ENCODE measurements around the gene ZNF664. TPM values are rescaled to one million over a fixed set of nuclear protein-coding genes. Genes with fewer than 3 reads are reported as not detected.
A peak's percentile ranks its signal among the peaks of the same experiment; 100 is the strongest.

ZNF664 gene
- total and polyA plus RNA-seq, 9 of the 15 experiments (the other 6 are each of a cell fraction or from before 2014, with no cell fraction given), result 3.3 to 101 (median 63.6) TPM

GRCh38 chr12:123983822-123984485, 10.9 kb downstream of the ZNF664 start:
- Histone ChIP-seq H3K4me2 (ENCODE audit: insufficient read depth, low read length) (no peak overlapping the region), H3K9ac (ENCODE audit: insufficient read depth in 1 of 2, low read depth in 2 of 2, low read length in 2 of 2) (no peak overlapping the region), H3K27me3 (ENCODE audit: control insufficient read depth in 2 of 2, insufficient read depth in 2 of 2, low read length in 2 of 2) (no peaks in the 10 kb centered on the region), H3K9me1 (ENCODE audit: control insufficient read depth, insufficient read depth, low read length) (no peaks in the 10 kb centered on the region), H3K4me3 (no peak overlapping the region), H3K79me2 (ENCODE audit: control insufficient read depth, insufficient read depth, low read length) (peaks cover 32% of the 10 kb centered on the region), H3K36me3 (ENCODE audit: control insufficient read depth, insufficient read depth, low read length) (peaks cover 38% of the 10 kb centered on the region), H3K9me3 (replicated peaks; ENCODE audit: control insufficient read depth, insufficient read depth, low read depth, low read length) (no peaks in the 10 kb centered on the region), H2AFZ (ENCODE audit: low read depth, low read length) (no peak overlapping the region), H3K4me1 (replicated peaks in 1 of 2; ENCODE audit: control insufficient read depth in 2 of 2, insufficient read depth in 2 of 2, low read length in 2 of 2) (0 out of 5 replicates have a peak, but pooled peaks cover 0 to 3% of the 10 kb centered on the region in 2 experiments), H3K27ac (ENCODE audit: extremely low read depth, low read depth, low read length) (no peak overlapping the region), H4K20me1 (replicated peaks; ENCODE audit: control insufficient read depth, insufficient read depth, low read length) (peaks cover 14% of the 10 kb centered on the region)
- peak; percentile 94 for FAIRE-seq
- ChIA-PET CTCF (ENCODE audit: low intra/inter-chr PET ratio) (interaction anchor here (0.6 to 2.6 kb wide), 5 partner anchors 45 to 183 kb away, joined by 3 to 11 read pairs (median 5); no protein-coding TSS in a partner anchor), POLR2A (interaction anchor here (0.9 to 2.5 kb wide), 3 partner anchors 10 to 13 kb away, joined by 3 to 6 read pairs (median 4); no protein-coding TSS in a partner anchor)
- in situ Hi-C loops (cut with MboI) (no loop called here), intact Hi-C loops (cut with micrococcal nuclease) (loop anchor here (2.0 to 5.0 kb wide), 2 partner anchors 77 to 183 kb away; no protein-coding TSS in a partner anchor)
- ATAC-seq, result peak; percentile 97
- peak in 3 of 4 experiments; percentile 38 to 76 (median 38) for DNase-seq (ENCODE audit: extremely low read depth in 1 of 4, low spot score in 3 of 4)
- BruUV-seq (replicated peaks), result no TSS peak
- WGBS (ENCODE audit: insufficient coverage, low coverage, missing lambda C conversion rate), result 36% methylated on average over 7 of the region's 7 CpGs
- TF ChIP-seq DEAF1 (CRISPR knock-in tag; IDR thresholded peaks at IDR 0.05) (peak; percentile 70), ELK1 (CRISPR knock-in tag; IDR thresholded peaks at IDR 0.05) (no peak), USF1 (CRISPR knock-in tag; IDR thresholded peaks at IDR 0.05) (no peak), CXXC5 (CRISPR knock-in tag; IDR thresholded peaks at IDR 0.05) (no peak), RB1 (IDR thresholded peaks at IDR 0.05; ENCODE audit: low read depth) (no peak), POLR3G (IDR thresholded peaks at IDR 0.05; ENCODE audit: extremely low read depth, insufficient read length, insufficient replicate concordance) (no peak), REST (IDR thresholded peaks at IDR 0.05; ENCODE audit: borderline replicate concordance) (peak; percentile 74; the same call in 1 of the 2 replicates), REST (CRISPR knock-in tag; IDR thresholded peaks at IDR 0.05; ENCODE audit: low read depth) (no peak)
